OCI-LY1 (cell line): ENCODE data around the gene FAM83F.
"Not testable (repeated sequence)": the region's sequence is repeated elsewhere in the genome, so short reads cannot be mapped to it uniquely, and the experiment has no call there.

ENCODE experiments used
- CTCF ChIP-seq: fragments of 200-600 bp; sonication (generic), shearing (Covaris generic); IDR thresholded peaks from 2 replicates; pipeline ENCODE4 v1.5.1; 2017; ENCODE audit warnings: mild to moderate bottlenecking, antibody characterized with exemption, low read length, moderate library complexity, mixed read lengths
- EZH2 ChIP-seq: fragments of 200-600 bp; sonication (generic), shearing (Covaris generic); IDR thresholded peaks from 2 replicates; pipeline ENCODE4 v1.8.0; 2017; ENCODE audit warnings: borderline replicate concordance, mixed run types, mild to moderate bottlenecking, antibody characterized with exemption, low read length, moderate library complexity, mixed read lengths

- not testable (repeated sequence) for TF ChIP-seq CTCF, EZH2
Observed at GRCh38 chr22:39992894-39993293, 1.9 kb upstream of the FAM83F start.
